Measurements from ENCODE around the gene ARHGAP10. TPM values are rescaled to one million over a fixed set of nuclear protein-coding genes. Genes with fewer than 3 reads are reported as not detected.
"Not testable (repeated sequence)": the region's sequence is repeated elsewhere in the genome, so short reads cannot be mapped to it uniquely, and the experiment has no call there.

ARHGAP10 gene
- polyA plus RNA-seq, 1 donor, result 11.0 TPM

DNA sequence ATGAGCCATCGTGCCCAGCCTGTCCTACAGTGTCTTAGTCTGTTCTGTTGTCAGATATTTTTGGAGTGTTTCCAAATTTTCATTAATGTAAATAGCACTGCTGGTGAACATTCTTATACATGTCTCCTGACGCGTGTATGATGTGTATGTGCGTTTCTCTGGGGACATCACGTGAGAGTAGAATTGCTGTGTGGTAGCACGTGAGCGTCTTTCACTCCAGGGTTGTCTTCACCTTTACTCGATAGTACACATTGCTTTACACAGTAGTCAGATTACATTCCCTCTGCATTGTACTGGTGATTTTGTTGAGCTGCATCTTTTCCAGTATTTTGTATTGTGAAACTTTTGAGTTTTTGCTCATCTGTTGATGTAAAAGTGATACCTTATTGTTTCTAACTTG, 60.0 kb downstream of the ARHGAP10 start:
- peaks cover 16% of the 10 kb centered on the region for H3K4me1 ChIP-seq (ENCODE audit: control insufficient read depth, insufficient read depth, low read length)
- no peaks in the 10 kb centered on the region for H3K27me3 ChIP-seq (ENCODE audit: control insufficient read depth, insufficient read depth, low read length)
- H3K9me3 ChIP-seq (ENCODE audit: control insufficient read depth, low read depth, low read length), result no peaks in the 10 kb centered on the region
- no peak overlapping the region for H3K4me3 ChIP-seq (ENCODE audit: low read length)
- H3K27ac ChIP-seq (ENCODE audit: low read length), result no peak overlapping the region
- WGBS (ENCODE audit: insufficient coverage, low lambda C conversion rate), result 90% methylated on average over 4 of the region's 8 CpGs
- H3K36me3 ChIP-seq (ENCODE audit: control insufficient read depth, insufficient read depth, low read length), result no peaks in the 10 kb centered on the region
- no peak for DNase-seq

DNA sequence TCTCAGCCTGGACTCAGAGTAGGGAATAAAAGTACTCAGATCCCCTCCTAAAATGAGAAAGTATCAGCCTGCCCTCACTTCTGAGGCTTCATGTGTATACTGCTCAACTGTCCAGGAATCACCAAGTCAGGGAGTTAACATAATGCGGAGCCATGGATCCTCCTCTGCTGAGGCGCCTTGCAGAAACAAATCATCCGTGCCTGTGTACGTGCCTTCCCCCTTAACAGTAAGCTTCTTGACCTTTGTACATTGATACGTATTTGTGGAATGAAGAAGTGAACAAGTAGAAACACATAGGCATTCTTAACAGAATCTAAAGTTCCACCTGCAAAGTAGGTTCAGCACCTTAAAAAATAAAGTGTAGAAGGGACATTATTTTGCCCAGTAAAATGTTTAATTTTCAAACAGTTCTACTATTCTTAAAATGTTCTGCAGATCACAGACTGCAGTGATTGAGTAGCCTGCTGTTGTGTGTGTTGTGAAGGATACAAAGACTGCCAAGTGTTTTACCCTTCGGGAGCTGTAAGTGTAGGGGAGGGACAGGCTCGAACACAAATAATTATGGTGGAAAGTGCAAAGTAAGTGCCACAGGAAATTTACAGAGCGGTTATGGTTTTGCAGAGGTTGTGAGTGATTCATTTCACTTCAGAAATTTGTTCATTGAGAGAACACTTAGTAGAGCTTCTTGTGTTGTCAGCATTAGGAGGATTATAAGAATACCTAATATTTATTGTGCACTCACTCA, 61.9 kb downstream of the ARHGAP10 start:
- no CpG with 5 or more reads among the region's 8 CpGs for WGBS (ENCODE audit: insufficient coverage, low lambda C conversion rate)
- peak; percentile 55 to 78 for DNase-seq

DNA sequence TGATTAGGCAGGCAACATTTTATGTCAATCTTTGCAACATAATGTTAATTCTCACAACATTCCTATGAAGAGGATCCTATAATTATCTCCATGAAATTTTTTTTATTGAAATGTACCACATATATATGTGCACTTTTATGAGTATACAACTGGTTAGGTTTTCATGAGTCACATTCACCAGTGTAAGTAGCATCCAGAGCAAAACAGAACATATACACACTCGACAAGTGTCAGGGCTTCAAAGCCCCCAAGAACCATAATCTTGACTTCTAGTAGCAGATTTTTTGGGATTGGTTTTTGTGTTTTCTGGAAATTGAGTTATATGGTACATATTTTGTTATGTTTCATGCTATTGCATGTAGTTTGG, 62.4 kb downstream of the ARHGAP10 start:
- Histone ChIP-seq H3K4me3 (ENCODE audit: low read length) (no peak overlapping the region), H3K27me3 (ENCODE audit: control insufficient read depth, insufficient read depth, low read length) (no peaks in the 10 kb centered on the region), H3K4me1 (ENCODE audit: control insufficient read depth, insufficient read depth, low read length) (peaks cover 8% of the 10 kb centered on the region), H3K27ac (ENCODE audit: low read length) (peak overlapping the region; percentile 50), H3K36me3 (ENCODE audit: control insufficient read depth, insufficient read depth, low read length) (no peaks in the 10 kb centered on the region), H3K9me3 (ENCODE audit: control insufficient read depth, low read depth, low read length) (no peaks in the 10 kb centered on the region)
- no peak for DNase-seq
- 80% methylated on average over 1 of the region's 1 CpG for WGBS (ENCODE audit: insufficient coverage, low lambda C conversion rate)

More for the DNA sequence above, 61.9 kb downstream of the ARHGAP10 start:
- Histone ChIP-seq H3K9me3 (ENCODE audit: control insufficient read depth, low read depth, low read length) (no peaks in the 10 kb centered on the region), H3K27ac (ENCODE audit: low read length) (peak overlapping the region; percentile 50), H3K4me1 (ENCODE audit: control insufficient read depth, insufficient read depth, low read length) (peaks cover 12% of the 10 kb centered on the region), H3K27me3 (ENCODE audit: control insufficient read depth, insufficient read depth, low read length) (no peaks in the 10 kb centered on the region), H3K4me3 (ENCODE audit: low read length) (no peak overlapping the region), H3K36me3 (ENCODE audit: control insufficient read depth, insufficient read depth, low read length) (no peaks in the 10 kb centered on the region)

DNA sequence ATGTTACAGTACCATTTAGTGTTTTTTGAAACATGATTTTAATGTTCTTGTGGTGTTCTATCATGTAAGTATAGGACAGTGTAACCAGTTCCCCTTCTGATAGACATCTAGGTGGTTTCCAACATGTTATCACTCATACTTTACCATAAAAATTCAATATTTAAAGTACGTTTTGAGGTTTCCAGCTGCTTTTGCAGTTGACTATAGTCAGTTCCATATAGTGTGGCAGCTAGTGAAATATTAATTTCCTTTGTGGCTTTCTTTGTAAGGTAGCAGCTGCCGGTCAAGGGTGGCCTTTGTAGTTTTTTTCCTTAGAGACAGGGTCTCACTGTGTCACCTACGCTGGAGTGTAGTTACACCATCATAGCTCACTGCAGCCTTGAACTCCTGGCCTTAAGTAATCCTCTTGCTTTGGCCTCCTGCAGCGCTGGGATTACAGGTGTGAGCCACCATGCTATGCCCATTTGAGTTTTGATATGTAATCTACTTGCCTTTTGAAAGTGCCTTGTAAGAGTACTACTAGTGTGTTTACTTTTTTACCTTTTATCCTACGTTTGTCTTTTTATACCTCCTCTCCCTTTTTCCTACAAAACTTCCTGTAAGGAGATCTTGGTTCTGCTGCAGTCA, 63.0 kb downstream of the ARHGAP10 start:
- DNase-seq, result peak in 1 of 2 donors; percentile 26
- Histone ChIP-seq H3K4me1 (ENCODE audit: control insufficient read depth, insufficient read depth, low read length) (peaks cover 8% of the 10 kb centered on the region), H3K27ac (ENCODE audit: low read length) (no peak overlapping the region), H3K4me3 (ENCODE audit: low read length) (no peak overlapping the region), H3K9me3 (ENCODE audit: control insufficient read depth, low read depth, low read length) (no peaks in the 10 kb centered on the region), H3K27me3 (ENCODE audit: control insufficient read depth, insufficient read depth, low read length) (no peaks in the 10 kb centered on the region), H3K36me3 (ENCODE audit: control insufficient read depth, insufficient read depth, low read length) (no peaks in the 10 kb centered on the region)
- WGBS (ENCODE audit: insufficient coverage, low lambda C conversion rate), result no CpG with 5 or more reads among the region's 5 CpGs

DNA sequence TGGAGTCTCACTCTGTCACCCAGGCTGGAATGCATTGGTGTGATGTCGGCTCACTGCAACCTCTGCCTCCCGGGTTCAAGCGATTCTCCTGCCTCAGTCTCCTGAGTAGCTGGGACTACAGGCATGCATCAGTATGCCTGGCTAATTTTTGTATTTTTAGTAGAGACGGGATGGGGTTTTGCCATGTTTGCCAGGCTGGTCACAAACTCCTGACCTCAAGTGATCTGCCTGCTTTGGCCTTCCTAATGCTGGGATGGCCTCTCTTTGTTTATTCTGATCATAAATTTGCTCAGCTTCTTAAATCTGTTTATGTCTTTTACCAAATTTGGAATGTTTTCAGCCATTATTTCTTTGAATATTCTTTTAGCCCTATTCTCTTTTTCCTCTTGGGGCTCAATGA, 67.2 kb downstream of the ARHGAP10 start:
- not testable (repeated sequence) for H3K27ac ChIP-seq (ENCODE audit: low read length); H3K4me3 ChIP-seq (ENCODE audit: low read length); H3K4me1 ChIP-seq (ENCODE audit: control insufficient read depth, insufficient read depth, low read length); H3K36me3 ChIP-seq (ENCODE audit: control insufficient read depth, insufficient read depth, low read length); H3K9me3 ChIP-seq (ENCODE audit: control insufficient read depth, low read depth, low read length); H3K27me3 ChIP-seq (ENCODE audit: control insufficient read depth, insufficient read depth, low read length); DNase-seq
- WGBS (ENCODE audit: insufficient coverage, low lambda C conversion rate), result no CpG with 5 or more reads among the region's 4 CpGs

DNA sequence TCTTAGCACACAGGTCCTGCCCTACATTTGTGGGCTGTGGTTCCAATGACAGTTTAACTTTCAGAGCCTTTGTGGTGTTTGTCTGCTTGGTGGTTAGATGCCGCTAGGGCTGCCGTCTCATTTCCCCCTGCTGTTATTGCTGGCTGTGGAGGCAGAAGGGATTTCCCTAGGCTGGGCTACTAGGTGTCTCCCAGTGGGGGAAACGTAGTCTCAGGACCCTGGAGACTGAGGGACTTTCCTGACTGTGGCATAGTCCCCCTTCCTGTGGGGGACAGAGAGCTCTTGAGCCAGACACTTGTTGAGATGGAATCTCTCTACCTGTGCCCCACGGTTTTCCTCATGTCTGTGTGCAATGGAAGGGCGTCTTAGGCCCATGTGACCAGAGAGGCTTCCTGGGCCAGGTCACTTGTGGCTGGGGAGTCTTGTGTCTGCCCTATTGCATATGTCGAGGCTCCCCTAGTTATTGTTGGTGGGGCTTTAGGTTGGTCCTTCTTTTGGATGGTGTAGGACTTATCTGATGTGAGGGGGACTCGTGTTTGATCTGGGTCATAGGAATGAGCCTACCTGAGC, 68.2 kb downstream of the ARHGAP10 start:
- H3K9me3 ChIP-seq (ENCODE audit: control insufficient read depth, low read depth, low read length), result no peaks in the 10 kb centered on the region
- H3K4me1 ChIP-seq (ENCODE audit: control insufficient read depth, insufficient read depth, low read length), result peaks cover 3% of the 10 kb centered on the region
- H3K27me3 ChIP-seq (ENCODE audit: control insufficient read depth, insufficient read depth, low read length), result no peaks in the 10 kb centered on the region
- H3K4me3 ChIP-seq (ENCODE audit: low read length), result no peak overlapping the region
- no CpG with 5 or more reads among the region's 7 CpGs for WGBS (ENCODE audit: insufficient coverage, low lambda C conversion rate)
- DNase-seq, result no peak
- no peak overlapping the region for H3K27ac ChIP-seq (ENCODE audit: low read length)
- no peaks in the 10 kb centered on the region for H3K36me3 ChIP-seq (ENCODE audit: control insufficient read depth, insufficient read depth, low read length)

DNA sequence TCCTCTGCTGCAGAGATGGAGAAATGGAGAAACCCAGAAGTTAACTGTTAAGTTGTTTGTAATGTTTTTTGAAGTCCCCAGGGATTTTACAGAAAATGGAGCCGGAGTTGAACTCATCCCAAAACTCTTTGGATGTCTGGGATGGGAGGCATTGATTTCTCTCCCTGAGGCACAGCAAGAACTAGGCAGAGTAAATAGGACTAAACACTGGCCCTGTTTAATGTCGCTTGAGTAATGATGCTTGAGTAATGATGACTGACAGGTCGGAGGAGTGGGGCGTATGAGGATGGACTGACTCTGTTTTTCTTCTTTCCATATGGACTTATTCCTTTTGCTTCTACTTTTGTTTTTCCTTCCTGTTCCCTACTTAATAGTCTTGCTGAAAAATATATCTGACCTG, 69.9 kb downstream of the ARHGAP10 start:
- no peak for DNase-seq
- Histone ChIP-seq H3K36me3 (ENCODE audit: control insufficient read depth, insufficient read depth, low read length) (no peaks in the 10 kb centered on the region), H3K9me3 (ENCODE audit: control insufficient read depth, low read depth, low read length) (no peaks in the 10 kb centered on the region), H3K27ac (ENCODE audit: low read length) (no peak overlapping the region), H3K4me1 (ENCODE audit: control insufficient read depth, insufficient read depth, low read length) (no peaks in the 10 kb centered on the region), H3K4me3 (ENCODE audit: low read length) (no peak overlapping the region), H3K27me3 (ENCODE audit: control insufficient read depth, insufficient read depth, low read length) (no peaks in the 10 kb centered on the region)
- WGBS (ENCODE audit: insufficient coverage, low lambda C conversion rate), result 100% methylated on average over 1 of the region's 4 CpGs

DNA sequence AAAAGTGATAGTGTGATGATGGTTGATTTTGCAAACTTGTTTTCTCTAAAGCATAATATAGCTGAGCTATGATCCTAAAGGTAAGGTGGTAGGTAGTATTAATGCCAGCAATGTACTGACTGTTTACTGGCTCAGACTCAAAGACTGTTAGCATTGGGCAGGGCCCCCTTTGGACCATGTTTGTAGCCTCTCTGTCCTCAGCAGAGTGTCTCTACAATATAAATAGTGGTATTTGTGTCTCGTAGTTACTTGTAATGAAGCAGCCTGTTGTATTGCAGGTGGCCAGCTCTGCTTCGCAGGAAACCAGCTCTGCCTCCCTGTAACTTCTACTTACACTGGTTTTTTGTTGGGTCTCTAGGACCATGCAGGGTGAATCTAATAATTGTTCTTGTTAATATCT, 70.5 kb downstream of the ARHGAP10 start:
- no CpG with 5 or more reads among the region's 2 CpGs for WGBS (ENCODE audit: insufficient coverage, low lambda C conversion rate)
- Histone ChIP-seq H3K27ac (ENCODE audit: low read length) (no peak overlapping the region), H3K4me1 (ENCODE audit: control insufficient read depth, insufficient read depth, low read length) (no peaks in the 10 kb centered on the region)

DNA sequence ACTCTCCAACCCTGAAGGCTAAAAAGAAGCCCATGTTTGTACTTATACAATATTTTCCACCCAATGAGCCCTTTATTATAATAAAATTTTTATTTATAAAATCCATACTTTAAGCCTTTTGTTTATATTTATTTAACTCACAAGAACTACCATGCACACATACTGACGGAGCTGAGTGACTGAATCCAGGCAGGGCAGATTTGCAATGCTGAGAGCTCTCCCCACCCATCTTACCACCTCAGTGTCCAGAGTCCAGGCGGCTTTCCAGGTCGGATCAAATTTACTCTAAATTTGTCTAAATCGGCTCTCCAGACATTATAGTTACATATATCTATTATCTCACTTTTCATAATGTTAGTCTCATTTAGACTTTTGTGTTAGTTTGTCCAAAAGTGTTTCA, 74.1 kb downstream of the ARHGAP10 start:
- H3K9me3 ChIP-seq (ENCODE audit: control insufficient read depth, low read depth, low read length), result no peaks in the 10 kb centered on the region
- no peaks in the 10 kb centered on the region for H3K4me1 ChIP-seq (ENCODE audit: control insufficient read depth, insufficient read depth, low read length)
- no peaks in the 10 kb centered on the region for H3K36me3 ChIP-seq (ENCODE audit: control insufficient read depth, insufficient read depth, low read length)
- DNase-seq, result no peak
- H3K27me3 ChIP-seq (ENCODE audit: control insufficient read depth, insufficient read depth, low read length), result no peaks in the 10 kb centered on the region
- H3K4me3 ChIP-seq (ENCODE audit: low read length), result no peak overlapping the region
- no peak overlapping the region for H3K27ac ChIP-seq (ENCODE audit: low read length)
- WGBS (ENCODE audit: insufficient coverage, low lambda C conversion rate), result 93% methylated on average over 2 of the region's 4 CpGs

More for the DNA sequence above, 70.5 kb downstream of the ARHGAP10 start:
- no peak for DNase-seq
- Histone ChIP-seq H3K9me3 (ENCODE audit: control insufficient read depth, low read depth, low read length) (no peaks in the 10 kb centered on the region), H3K4me3 (ENCODE audit: low read length) (no peak overlapping the region), H3K36me3 (ENCODE audit: control insufficient read depth, insufficient read depth, low read length) (no peaks in the 10 kb centered on the region), H3K27me3 (ENCODE audit: control insufficient read depth, insufficient read depth, low read length) (no peaks in the 10 kb centered on the region)

DNA sequence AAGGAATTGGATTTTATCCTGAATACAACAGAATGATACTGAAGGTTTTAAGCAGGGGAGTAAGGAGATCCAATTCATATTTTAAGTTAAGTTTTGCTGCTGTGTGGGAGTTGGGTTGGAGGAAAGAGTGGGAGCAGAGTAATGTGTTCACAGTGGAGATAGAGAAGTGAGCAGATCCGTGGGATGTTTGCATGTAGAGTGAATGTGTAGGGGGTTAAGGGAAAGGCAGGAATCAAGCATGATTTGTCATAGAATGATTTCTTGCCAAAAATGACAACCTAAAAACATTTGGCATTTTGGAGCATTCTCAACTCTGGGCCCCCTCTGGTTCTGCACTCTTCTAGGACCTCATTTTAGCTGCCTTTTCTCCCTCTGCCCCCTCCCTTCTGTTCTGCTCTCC, 76.6 kb downstream of the ARHGAP10 start:
- H3K4me1 ChIP-seq (ENCODE audit: control insufficient read depth, insufficient read depth, low read length), result no peaks in the 10 kb centered on the region
- 29% methylated on average over 1 of the region's 1 CpG for WGBS (ENCODE audit: insufficient coverage, low lambda C conversion rate)
- no peak overlapping the region for H3K4me3 ChIP-seq (ENCODE audit: low read length)
- H3K36me3 ChIP-seq (ENCODE audit: control insufficient read depth, insufficient read depth, low read length), result no peaks in the 10 kb centered on the region
- no peaks in the 10 kb centered on the region for H3K9me3 ChIP-seq (ENCODE audit: control insufficient read depth, low read depth, low read length)
- H3K27me3 ChIP-seq (ENCODE audit: control insufficient read depth, insufficient read depth, low read length), result no peaks in the 10 kb centered on the region
- DNase-seq, result no peak
- H3K27ac ChIP-seq (ENCODE audit: low read length), result no peak overlapping the region

Data from large intestine (tissue), 3 donors.